ENCODE results near the gene PCDHAC2.

The PCDHAC2 gene

DNA sequence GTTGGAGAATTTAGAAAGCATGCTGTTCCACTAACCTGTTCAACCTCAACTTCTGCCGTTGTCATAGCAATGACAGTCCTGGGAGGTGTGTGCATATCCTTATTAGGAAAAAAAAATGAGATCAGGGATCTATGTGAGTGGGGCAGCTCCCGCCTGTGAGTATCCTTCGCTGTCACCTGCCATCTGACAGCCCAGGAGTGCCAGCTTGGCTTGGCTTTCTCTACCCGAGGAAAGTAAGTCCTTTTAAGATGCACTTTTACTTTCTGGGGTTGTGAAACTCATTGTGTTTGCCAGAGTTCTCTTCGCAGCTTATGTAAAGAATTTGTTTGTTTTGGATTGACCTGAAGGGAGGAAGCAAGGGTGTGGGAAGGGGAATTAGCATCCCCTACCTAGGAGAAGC lies 21.8 kb downstream of the PCDHAC2 start:
- no peak for ATAC-seq

DNA sequence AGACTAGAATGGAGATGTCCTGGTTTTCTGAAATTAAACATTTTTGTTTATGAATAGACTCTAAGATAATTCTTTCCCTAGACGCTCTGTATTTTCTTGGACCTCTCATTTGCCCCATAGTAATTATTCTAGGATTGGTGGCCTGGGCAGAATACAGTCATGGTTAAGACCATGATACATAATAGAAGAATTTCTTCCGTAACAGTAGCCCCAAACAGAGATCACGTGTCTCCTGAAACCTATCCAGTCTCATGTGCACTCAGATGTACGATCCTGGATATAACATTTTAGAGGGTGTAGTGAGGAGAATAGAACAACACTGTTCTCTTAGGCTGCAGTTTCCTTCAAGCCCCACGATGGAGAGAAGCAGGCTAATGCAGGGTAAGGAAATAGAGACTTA lies 22.3 kb downstream of the PCDHAC2 start:
- ATAC-seq = no peak

DNA sequence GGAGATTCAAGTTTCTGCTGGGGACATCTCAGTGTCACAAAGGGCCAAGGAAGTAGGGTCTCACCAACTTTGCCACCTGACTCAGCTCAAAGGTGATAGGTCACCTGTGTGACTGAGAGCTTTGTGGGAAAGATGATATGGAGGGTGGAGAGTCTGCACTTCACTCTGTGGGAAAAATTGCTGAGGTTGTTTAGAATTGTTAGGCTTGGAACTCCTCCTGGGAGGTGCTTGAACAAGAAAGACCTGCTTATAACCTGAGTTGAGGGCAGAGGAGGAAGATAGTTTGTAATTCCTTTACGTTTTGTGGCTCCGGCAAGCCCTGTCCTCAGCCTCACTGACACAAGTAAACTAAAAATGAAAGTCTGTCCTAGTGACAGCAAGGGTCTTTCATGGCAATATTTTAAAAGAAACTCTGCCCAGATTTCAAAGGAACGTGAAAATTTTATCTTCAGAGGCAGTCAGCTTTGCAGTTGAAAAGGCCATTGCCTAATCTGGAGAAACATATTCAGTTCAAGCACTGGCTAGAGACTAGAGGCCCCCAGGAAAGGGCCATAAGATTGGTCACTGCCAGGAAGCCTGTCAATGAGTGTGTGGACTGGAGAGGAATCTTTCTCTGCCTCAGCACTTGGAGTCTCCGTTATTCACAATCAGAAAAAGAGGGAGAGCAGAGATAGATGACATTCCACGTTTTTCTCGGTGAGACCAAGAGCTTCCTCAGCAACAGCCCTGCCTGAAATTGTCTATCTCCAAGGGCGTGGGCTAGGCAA lies 23.2 kb downstream of the PCDHAC2 start:
- ATAC-seq = no peak

DNA sequence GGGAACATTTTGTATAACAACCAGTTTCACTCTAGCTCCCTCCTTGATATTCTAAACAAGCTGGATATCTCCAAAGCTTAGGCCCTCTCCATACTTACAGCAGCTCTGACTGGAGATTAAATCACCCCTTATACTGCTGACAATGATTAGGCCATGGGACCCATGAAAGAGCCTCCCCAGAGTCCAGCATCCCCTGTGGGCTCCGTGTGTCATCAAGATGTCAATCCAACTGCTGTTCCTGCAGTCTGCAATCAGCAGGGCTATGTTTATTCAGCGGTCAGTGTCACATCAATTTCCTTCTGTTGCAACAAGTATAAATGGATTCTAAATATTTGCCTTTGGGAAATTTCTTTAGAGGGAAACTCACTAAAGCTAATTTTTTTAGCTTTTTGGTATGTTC lies 26.6 kb downstream of the PCDHAC2 start:
- no peak for ATAC-seq

DNA sequence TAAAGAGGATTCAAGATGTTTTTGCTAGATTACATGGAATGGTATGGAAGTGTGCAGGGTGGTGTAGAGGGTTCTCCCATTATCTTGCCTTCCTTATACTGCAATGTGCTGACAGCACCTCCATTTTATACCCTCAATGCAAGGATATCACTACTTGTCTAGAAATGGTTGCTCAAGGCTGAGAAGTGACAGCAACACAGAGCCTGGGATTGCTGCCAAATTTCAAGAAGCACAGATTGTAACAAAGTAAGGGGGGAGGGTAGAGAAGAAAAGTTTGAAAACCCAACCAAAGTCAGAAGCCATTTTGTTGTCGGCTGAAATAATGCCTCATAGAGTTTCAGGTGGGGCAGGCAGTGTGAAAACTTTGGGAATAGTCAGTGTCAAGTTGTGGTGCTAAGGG lies 29.8 kb downstream of the PCDHAC2 start:
- no peak for ATAC-seq

DNA sequence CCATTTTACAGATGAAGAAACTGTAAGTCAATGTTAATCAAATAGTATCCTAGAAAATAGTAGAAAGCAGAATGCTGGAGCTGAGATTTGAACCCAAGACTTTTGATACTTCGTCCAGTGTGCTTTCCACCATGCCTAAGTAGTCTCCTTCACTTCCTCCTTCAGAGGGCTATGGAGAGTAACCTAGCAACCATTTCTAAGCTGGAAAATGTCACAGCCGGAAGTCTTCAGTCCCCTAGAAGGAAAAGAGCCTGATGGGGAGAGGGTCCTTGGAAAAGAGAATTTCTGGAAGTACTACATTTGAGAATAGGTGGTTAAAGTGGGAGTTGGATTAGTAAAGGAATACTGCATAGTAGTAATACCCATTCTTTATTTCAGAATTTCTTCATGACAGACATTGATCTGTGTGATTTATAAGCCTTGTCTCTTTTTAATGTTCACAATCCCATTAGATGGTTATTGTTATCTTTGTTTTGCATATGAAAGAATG lies 32.7 kb downstream of the PCDHAC2 start:
- ATAC-seq = no peak

DNA sequence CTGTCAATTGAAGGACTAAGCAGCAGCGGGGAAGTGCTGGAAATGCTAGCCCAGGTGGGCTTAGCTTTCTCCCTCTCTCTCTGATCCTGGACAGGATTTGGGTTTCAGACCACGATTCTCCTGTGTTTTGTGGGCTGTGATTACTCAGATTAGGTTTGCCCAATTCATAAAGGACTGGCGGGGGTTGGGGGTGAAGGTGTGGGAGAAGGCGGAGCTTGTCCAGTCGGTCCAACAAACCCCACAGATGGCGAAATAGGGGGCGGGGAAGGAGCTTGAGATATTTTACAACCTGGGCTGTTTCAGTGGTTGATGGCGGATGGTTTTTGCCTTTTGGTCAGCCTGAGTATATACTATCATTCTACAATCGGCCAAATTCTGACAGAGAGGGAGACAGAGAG lies 35.2 kb downstream of the PCDHAC2 start:
- no peak for ATAC-seq

DNA sequence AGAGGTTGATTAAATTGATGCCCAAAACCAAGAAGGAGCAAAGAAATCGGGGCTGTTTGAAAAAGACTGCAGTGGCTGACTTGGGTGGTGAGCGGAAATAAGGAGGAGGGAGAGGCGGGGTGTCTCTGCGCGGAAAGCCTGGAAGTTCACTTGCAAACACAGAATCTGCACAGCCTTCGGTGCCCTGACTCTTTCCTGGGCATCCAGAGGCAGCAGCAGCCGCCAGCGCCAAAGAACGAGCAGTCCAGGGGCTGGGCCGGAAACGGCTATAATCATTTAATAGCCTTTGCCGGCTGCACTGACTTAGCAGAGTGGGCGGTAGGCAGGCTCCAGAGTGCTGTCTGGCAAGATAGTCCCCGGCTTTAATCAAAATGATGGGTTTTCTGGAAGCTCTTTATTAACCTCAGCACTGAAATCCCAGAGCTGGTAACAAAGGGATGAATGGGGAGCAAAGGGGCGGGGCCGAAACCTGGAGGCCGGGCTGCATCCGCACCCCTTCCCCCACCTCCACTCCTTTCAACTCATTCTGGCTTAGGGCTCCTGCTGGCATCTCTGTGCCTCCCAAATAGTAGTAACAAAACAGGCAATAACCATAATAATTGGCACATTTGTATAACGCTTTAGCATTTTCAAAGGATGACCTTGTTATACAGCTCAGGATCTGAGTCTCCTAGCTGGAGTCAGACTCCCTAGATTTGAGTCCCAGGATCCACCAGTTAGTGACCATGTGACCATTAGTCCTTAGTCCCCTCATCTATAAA lies 35.7 kb downstream of the PCDHAC2 start:
- no peak for ATAC-seq

DNA sequence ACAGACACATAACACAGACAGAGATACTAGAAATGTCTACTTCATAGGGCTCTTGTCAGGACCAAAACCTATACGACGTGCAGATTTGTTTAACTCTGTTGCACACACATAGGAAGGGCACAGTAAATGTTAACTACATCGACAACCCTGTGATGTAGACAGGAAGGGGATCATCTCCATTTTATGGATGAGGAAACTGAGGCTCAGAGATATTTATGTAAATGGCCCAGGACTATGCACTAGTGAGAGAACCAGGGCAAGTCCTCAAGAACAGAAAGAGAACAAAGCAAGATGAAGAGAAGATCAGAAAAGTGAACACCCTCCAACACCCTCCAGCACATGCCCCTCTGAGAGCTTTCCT lies 36.3 kb downstream of the PCDHAC2 start:
- ATAC-seq = no peak

DNA sequence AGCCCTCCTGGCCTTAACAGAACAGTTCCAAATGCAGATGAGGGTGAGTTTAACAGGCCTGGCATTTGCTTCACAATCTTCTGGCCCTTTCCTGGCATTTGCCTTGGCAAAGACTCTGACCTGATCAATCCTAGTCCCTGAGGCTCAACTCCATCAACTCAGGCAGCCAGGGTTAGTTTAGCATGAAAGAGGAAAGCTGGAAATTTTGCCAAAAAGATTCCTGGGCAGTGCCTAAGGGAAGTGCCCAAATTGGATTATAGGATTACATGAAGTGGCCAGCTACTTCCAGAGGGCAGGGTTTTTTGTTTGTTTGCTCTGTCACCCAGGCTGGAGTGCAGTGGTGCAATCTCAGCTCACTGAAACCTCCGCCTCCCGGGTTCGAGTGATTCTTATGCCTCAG lies 36.8 kb downstream of the PCDHAC2 start:
- ATAC-seq = no peak

DNA sequence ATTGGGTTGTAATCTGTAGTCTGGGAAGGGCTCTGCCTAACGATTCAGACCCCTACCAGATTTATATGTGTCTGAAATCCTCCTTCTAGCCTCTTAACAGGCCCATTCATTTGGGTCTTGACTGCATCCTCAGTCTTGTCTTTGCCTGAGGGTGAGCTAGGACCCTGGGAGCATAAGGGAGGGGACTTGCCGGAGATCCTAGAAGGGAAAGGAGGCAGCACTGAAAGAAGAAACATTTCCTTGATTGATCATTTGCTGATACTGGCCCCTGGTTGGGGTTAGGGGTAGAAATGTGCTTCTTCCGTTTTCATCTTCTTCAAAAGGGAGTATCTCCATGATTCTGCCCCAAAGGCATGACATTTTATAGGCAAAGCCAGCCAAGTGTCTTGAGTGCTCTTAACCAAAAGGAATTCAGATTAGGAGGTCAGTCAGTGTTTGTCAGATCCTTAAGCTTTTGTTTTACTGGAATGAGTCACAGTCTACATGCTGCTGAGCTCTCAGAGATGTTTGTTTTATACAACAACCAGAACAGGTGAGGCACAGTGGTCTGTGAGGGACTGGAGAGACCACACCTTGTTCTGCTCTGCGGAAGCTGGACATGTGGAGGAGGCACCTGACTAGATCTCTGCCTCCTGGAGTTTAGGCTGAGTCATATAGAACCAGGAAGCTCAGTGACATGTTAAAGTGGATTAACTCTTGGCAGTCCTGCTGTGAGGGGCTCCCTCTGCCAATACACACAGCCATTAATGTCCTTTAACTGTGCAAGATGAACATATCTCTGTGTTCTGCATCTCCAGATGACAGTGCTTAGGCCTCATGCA lies 37.7 kb downstream of the PCDHAC2 start:
- no peak for ATAC-seq

DNA sequence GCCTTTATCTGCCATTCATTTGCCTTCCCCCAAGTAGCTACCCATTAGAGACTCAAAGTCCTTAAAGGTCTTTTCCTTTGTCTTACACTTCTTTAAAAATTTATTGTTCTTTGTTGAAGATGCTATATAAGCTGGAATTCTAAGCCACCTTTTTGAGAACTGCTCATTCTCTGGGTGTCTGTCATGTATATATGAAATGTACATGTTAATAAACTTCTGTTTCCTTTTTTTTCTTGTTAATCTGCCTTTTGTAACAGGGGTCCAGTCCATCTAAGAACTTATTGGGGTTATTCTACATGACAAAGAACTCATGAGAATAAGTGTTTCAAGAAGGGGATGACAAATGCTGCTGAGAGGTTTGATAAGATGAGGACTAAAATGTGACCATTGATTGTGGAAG lies 41.5 kb downstream of the PCDHAC2 start:
- ATAC-seq = no peak

DNA sequence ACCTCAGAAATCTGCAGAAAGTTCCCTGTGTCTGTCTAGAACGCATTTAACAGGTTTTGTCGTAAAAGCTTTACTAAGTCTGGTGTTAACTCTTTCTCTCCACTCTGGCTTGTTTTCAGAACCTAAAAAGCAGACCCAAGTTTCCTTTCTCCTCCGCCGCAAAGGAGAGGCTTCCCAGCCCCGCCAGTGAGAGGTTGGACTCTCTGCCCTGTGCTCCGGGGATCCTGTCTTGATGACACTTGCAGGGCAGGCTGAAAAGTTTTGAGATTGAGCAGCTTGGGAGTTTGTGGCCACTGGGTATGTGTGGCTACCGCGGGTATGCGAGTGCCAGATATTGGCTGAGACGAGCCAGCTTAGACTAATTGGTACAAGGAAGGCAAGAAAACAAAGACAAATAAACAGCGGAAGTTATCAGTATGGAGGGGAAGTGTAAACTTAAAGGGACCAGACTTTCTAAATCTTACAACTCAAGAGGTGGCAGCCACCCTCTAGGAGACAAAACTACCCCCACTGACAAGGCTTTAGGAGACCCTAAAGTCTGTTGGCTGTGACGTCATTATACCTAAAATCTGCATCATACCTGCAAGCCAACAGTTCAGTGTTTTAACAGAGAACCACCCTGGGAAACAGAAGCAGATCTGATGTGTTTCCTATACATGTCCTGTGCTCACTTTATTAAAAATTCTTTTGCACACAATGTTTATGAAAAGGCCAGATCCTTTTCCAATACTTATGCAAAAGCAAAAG lies 43.9 kb downstream of the PCDHAC2 start:
- no peak for ATAC-seq

DNA sequence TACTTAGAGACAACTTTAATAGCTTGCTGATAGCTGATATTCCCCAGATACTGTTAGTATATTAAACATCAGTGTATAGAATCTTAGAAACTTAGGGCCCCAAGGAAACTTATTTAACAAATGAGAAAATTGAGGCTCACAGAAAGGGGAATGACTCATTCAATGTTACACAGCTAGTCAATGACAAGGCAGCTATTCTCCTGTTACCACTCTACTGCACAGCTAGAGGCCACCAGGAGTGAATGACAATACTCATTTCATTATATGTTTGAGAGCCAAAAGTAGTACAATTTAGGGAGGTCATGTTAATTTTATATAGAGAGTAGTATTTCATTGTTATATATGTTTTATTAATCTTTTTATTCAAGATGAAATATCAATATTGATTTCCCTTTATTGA lies 51.7 kb downstream of the PCDHAC2 start:
- ATAC-seq = no peak

Measured in activated CD4-positive, CD25-positive, alpha-beta regulatory T cell treated with anti-CD3 and anti-CD28 coated beads, Interleukin-2, amount 50 U/mL, for 24 hours (primary cell).